ENCODE data around the gene ALPL. TPM values are rescaled to one million over a fixed set of nuclear protein-coding genes. Genes with fewer than 3 reads are reported as not detected.

The ALPL gene
- polyA plus RNA-seq, 3 donors: not detected

- Histone ChIP-seq H3K36me3 (replicated peaks in 1 of 2; ENCODE audit: control insufficient read depth in 1 of 2, insufficient read depth in 2 of 2, low read length in 2 of 2) (no peaks in the 10 kb centered on the region), H3K79me2 (ENCODE audit: insufficient read depth, low read length) (no peaks in the 10 kb centered on the region), H3K4me1 (ENCODE audit: control insufficient read depth in 1 of 2, insufficient read depth in 2 of 2, low read length in 2 of 2) (peaks cover 0 to 6% of the 10 kb centered on the region in 2 donors), H3K4me2 (replicated peaks; ENCODE audit: extremely low read depth, low read length, poor library complexity, severe bottlenecking) (no peak overlapping the region), H3K27me3 (ENCODE audit: control insufficient read depth in 2 of 2, insufficient read depth in 2 of 2, low read length in 2 of 2) (peaks cover 38 to 49% of the 10 kb centered on the region in 2 donors), H2AFZ (ENCODE audit: insufficient read depth, low read depth, low read length, poor library complexity, severe bottlenecking) (no peak overlapping the region), H3K9ac (ENCODE audit: insufficient read depth, low read length, poor library complexity, severe bottlenecking) (no peak overlapping the region), H3K4me3 (replicated peaks in 1 of 3; ENCODE audit: low read depth in 2 of 3, low read length in 3 of 3) (no peak overlapping the region), H3K27ac (ENCODE audit: low read depth in 1 of 2, low read length in 2 of 2) (no peak overlapping the region), H4K20me1 (ENCODE audit: insufficient read depth, low read length) (no peaks in the 10 kb centered on the region), H3K9me3 (replicated peaks in 1 of 2; ENCODE audit: control insufficient read depth in 1 of 2, insufficient read depth in 1 of 2, low read length in 2 of 2) (peaks cover 0 to 3% of the 10 kb centered on the region in 2 donors)
- Mint-ChIP-seq H3K27ac (peak overlapping the region in 1 of 7 donors; percentile 72), H3K36me3 (peaks cover 0 to 3% of the 10 kb centered on the region in 2 donors), H3K4me1 (peaks cover 4% of the 10 kb centered on the region), H3K27me3 (ENCODE audit: low read depth in 3 of 3) (peaks cover 50 to 70% (median 65%) of the 10 kb centered on the region in 3 donors), H3K9me3 (peaks cover 0 to 7% (median 2%) of the 10 kb centered on the region in 7 donors), H3K4me3 (peak overlapping the region in 1 of 2 donors; percentile 75)
- intact Hi-C loops (cut with micrococcal nuclease): no loop called here
- 79% methylated on average over 5 of the region's 11 CpGs for WGBS (ENCODE audit: insufficient coverage)
- DNase-seq: no peak
- no peak for TF ChIP-seq CTCF (IDR thresholded peaks at IDR 0.05)
Observed at GRCh38 chr1:21511579-21512522, 2.6 kb downstream of the ALPL start.

GRCh38 chr1:21514245-21514644 lies 5.0 kb downstream of the ALPL start:
- no peak for TF ChIP-seq CTCF (IDR thresholded peaks at IDR 0.05)
- Mint-ChIP-seq H3K27ac (no peak overlapping the region), H3K27me3 (ENCODE audit: low read depth in 3 of 3) (peaks cover 41 to 49% (median 48%) of the 10 kb centered on the region in 3 donors), H3K9me3 (peaks cover 0 to 2% (median 0%) of the 10 kb centered on the region in 7 donors), H3K36me3 (no peaks in the 10 kb centered on the region), H3K4me3 (no peak overlapping the region), H3K4me1 (no peaks in the 10 kb centered on the region)
- Histone ChIP-seq H3K79me2 (ENCODE audit: insufficient read depth, low read length) (no peaks in the 10 kb centered on the region), H3K27me3 (ENCODE audit: control insufficient read depth in 2 of 2, insufficient read depth in 2 of 2, low read length in 2 of 2) (peaks cover 27 to 31% of the 10 kb centered on the region in 2 donors), H3K4me2 (replicated peaks; ENCODE audit: extremely low read depth, low read length, poor library complexity, severe bottlenecking) (no peak overlapping the region), H3K4me3 (replicated peaks in 1 of 3; ENCODE audit: low read depth in 2 of 3, low read length in 3 of 3) (no peak overlapping the region), H3K9ac (ENCODE audit: insufficient read depth, low read length, poor library complexity, severe bottlenecking) (no peak overlapping the region), H2AFZ (ENCODE audit: insufficient read depth, low read depth, low read length, poor library complexity, severe bottlenecking) (no peak overlapping the region), H3K4me1 (ENCODE audit: control insufficient read depth in 1 of 2, insufficient read depth in 2 of 2, low read length in 2 of 2) (no peaks in the 10 kb centered on the region), H3K36me3 (replicated peaks in 1 of 2; ENCODE audit: control insufficient read depth in 1 of 2, insufficient read depth in 2 of 2, low read length in 2 of 2) (no peaks in the 10 kb centered on the region), H3K9me3 (replicated peaks in 1 of 2; ENCODE audit: control insufficient read depth in 1 of 2, insufficient read depth in 1 of 2, low read length in 2 of 2) (no peaks in the 10 kb centered on the region), H3K27ac (ENCODE audit: low read depth in 1 of 2, low read length in 2 of 2) (no peak overlapping the region), H4K20me1 (ENCODE audit: insufficient read depth, low read length) (no peaks in the 10 kb centered on the region)
- no peak for DNase-seq
- 87% methylated on average over 3 of the region's 5 CpGs for WGBS (ENCODE audit: insufficient coverage)
- intact Hi-C loops (cut with micrococcal nuclease): no loop called here
